HS-5 (cell line): ENCODE measurements around the gene ATP2C1.
"Not testable (repeated sequence)": the region's sequence is repeated elsewhere in the genome, so short reads cannot be mapped to it uniquely, and the experiment has no call there.

Experiments
- DNase-seq: peaks from one replicate; pipeline ENCODE4 v3.0.0-alpha.2; 2012; ENCODE audit warnings: low read depth

ATP2C1 gene

DNA sequence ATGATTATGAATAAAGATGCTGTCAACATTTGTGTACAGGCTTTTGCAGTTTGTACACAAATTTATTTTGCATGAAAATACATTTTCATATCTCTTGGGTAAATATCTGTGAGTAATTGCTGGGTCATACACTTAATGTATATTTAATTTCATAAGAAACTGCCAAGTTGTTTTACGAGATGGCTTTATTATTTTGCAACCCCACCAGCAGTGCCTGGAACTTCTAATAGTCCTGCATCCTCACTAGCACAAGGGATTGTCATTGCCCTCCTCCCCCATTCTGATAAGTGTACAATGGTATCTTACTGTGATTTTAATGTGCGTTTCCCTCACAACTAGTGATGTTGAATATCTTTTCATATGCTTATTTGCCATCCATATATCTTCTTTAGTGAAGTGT is 87.6 kb downstream of the ATP2C1 start:
- DNase-seq, result no peak

DNA sequence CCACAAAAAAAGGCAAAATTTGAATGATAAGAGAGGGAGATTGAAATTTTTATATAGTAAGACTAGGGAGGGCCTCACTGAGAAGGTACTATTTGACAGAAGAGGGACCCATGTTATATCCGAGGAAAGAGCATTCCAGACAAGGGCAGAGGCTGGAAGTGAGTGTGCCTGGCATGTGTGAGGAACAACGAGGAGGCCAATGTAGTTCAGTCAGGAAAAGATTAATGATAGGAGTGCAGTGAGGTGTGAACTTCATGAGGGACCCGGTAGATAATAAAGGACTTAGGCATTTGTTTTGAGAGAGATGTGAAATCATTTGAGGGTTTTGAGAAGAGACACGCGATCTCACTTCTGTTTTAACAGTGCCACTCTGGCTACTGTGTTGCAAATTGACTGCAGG is 96.4 kb downstream of the ATP2C1 start:
- DNase-seq, result no peak

DNA sequence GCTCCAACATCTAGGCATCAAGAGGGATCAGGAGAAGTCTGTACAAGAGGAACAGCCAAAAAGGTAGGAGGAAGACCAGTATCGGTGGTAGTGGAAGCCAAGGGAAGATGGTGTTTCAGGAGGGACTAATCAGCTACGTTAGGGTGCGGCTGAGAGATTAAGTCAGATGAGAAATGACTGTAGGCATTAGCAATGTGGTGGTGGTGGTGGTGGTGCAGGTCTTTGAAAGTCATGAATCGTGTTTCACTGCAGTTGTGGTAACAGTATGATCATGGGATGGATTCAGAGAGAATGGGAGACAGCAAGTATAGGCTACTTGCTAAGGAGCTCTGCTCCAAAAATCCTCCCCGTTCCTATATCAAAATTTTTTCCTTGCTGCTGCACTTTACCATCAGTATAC is 97.2 kb downstream of the ATP2C1 start:
- no peak for DNase-seq

DNA sequence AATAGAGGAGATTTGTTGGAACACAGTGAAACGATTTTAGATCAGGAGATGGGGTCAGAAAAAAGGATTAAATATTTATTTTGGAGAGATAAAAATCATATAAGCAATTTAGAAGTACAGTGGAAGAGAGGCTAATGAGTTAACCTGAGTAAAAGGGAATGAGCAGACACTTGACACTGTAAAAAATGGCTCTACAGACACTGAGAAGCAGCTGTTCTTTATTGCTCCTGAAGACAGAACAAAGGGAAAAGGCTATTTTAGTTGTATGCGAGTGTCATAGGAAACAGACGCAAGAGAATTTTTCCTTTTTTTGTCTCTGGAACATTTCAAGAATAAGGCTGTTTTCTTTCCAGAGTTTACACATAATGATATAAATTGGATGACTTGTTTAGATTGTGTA is 98.5 kb downstream of the ATP2C1 start:
- DNase-seq, result no peak

DNA sequence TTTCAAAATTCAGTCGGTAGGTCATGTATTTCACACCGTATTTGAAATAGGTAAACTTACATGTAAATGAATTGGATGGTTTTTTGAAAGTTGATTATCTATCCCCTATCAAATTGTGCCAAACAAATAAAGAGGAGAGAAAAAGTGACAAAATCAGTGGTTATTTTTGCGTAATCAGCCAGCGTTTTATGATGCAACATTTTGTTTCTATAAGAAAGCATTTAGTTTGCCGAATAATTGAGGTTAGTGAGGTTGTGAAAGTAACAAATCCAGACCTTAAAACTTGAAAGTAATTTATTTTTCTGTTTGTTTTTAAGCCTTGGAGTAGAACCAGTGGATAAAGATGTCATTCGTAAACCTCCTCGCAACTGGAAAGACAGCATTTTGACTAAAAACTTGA is 103.4 kb downstream of the ATP2C1 start:
- DNase-seq, result no peak

GRCh38 chr3:131001071-131001470 is 107.2 kb downstream of the ATP2C1 start:
- DNase-seq, result no peak

GRCh38 chr3:131004603-131005002 is 110.7 kb downstream of the ATP2C1 start:
- no peak for DNase-seq

DNA sequence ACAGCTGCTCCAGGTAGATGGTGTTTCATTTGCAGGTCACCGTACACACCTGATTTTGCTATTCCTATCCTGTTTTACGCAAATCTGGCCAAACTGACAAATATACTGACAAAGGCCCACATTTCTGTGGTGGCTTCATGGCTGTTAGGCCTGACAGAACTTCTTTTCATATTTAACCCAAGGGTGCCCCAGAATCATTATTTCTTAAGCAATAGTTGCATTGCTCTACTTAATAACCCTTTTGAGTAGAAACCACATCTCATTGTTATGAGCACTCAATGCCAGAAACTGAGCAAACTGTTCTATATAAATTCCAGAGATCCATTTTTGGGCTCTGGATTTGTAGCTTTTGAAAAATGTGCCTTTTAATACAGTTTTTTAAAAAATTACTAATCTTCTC is 113.4 kb downstream of the ATP2C1 start:
- no peak for DNase-seq

DNA sequence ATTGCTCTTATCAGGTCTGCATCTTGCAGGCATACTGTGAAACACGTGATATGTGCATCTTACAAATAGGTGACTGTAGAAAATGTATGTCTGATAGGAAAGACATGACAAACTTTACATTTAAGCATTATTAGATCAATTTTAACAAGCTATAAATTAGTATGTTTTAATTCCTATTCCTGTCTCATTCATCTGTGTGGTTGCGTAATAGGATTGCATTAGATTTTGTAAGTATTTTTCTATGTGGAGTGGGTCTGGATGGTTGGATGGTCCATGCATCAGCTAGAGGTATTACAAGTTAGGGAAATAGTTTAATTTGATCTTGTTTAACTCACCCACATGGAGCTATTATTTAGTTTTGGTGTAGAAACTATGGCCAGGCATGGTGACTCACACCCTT is 113.9 kb downstream of the ATP2C1 start:
- no peak for DNase-seq

GRCh38 chr3:131008326-131008725 is 114.4 kb downstream of the ATP2C1 start:
- DNase-seq, result no peak

- no peak for DNase-seq
These were observed 115.8 kb downstream of the ATP2C1 start for GRCh38 chr3:131009698-131010097.

GRCh38 chr3:131018970-131019369 is 125.1 kb downstream of the ATP2C1 start:
- DNase-seq, result no peak

DNA sequence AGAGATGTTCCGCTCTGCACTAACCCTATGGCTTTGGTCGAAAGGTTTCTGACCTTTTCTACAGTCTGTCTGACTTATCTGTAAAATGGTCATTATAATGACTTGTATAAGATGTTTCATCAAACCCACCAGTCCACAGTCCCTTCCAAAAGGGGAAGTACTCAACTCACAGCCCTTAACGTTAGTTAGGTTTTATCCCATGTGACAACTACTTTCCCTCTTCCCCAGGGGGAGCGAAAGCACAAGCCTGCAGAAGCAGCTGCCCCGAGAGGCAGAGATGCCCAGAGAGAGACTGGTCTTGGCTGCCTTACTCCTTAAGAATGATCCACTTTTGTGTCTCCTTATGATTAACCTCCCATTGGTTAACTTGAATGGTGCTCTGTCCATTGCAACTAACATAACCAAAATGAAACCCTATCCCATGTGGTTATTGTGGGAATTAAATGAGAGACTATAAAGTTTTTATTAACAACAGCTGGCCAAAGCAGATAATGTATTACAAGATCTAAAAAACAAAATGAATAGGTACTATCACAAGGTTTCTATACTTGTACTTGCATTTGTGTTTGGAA is 126.3 kb downstream of the ATP2C1 start:
- DNase-seq, result no peak

- no peak for DNase-seq
These were observed 131.7 kb downstream of the ATP2C1 start for GRCh38 chr3:131025539-131025938.

GRCh38 chr3:131026321-131027151 is 132.7 kb downstream of the ATP2C1 start, which contains the start of the genes ASTE1 and NEK11:
ASTE1 (minus strand) TSS chr3:131026825; CDS start chr3:131025306, 1,519 bp downstream.
NEK11 (plus strand) TSS chr3:131026877; CDS start chr3:131029709, 2,832 bp downstream.
- peak; percentile 60 for DNase-seq

DNA sequence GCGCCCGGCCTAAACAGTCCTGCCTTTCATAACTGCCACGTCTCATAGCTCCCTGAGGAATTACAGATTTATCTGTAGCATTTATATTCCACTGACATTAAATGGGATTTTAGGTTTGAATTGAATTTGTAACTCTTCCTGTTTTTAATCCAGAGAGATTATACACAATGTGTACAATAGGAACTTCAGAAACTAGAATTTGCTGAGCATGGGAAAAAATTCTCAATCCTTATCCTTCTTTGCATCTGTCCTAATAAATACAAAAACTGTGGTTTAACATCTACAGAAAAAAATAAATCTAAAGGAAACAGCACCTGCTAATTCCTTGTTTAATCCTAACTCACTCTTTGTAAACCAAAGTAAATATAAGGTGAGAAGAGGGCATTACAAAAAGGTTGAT is 135.0 kb downstream of the ATP2C1 start:
- DNase-seq, result no peak

GRCh38 chr3:131031660-131032059 is 137.8 kb downstream of the ATP2C1 start:
- no peak for DNase-seq

DNA sequence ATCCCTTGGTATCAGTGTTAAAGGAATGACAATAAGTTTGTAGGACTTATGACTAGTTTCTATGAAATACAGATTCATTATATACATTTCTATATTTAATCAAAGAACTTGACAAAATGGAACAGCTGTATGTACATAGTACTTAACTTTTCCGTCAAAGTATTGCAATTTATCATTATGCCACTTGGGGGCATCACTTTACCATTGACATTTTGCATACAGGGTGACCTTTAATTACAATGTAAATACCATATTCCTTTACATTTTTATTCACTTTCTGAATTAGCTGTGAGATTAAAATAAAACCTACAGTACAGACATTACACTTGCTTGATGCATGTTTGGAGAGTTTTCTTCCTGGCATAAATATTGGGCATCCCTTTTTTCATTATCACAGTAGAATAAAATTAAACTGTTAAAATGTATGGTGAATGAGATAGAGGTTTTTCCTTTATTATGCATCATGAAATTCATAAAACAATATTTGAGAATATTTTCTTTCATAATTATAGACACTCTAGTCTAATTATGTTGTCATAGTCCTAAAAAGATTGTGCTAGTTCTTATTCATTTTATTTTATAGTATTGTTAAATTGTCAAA is 139.7 kb downstream of the ATP2C1 start:
- DNase-seq, result peak; percentile 37

DNA sequence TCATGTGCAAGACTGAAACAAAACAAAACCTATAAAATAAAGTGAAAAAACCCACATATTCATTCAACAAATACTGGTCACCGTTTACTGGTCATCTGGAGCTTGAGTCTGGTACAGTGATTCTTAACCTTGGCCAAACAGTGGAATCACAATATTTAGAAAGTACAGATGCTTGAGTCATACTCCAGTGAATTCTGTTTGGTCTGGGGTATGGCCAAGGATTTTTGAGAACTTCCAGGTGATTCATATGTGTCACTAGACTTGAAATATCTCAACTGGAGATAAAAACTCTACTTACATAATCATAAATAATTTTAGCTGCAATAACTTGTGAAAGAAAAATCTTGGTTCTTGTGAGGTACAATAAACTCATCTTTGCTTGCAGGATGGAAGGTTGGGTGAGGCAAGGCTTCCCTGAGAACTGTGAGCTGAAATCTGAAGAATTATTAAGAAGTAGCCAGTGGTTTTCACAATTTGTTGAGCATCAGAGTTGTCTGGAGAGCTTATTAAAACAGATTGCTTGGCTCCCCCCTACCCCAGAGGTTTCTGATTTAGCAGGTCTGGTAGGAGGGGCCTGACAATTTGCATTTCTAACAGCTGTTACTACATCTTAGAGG is 142.4 kb downstream of the ATP2C1 start:
- peak; percentile 55 for DNase-seq

- DNase-seq, result no peak
These were observed 143.1 kb downstream of the ATP2C1 start for GRCh38 chr3:131036986-131037385.

GRCh38 chr3:131038326-131038725 is 144.4 kb downstream of the ATP2C1 start:
- DNase-seq, result no peak

DNA sequence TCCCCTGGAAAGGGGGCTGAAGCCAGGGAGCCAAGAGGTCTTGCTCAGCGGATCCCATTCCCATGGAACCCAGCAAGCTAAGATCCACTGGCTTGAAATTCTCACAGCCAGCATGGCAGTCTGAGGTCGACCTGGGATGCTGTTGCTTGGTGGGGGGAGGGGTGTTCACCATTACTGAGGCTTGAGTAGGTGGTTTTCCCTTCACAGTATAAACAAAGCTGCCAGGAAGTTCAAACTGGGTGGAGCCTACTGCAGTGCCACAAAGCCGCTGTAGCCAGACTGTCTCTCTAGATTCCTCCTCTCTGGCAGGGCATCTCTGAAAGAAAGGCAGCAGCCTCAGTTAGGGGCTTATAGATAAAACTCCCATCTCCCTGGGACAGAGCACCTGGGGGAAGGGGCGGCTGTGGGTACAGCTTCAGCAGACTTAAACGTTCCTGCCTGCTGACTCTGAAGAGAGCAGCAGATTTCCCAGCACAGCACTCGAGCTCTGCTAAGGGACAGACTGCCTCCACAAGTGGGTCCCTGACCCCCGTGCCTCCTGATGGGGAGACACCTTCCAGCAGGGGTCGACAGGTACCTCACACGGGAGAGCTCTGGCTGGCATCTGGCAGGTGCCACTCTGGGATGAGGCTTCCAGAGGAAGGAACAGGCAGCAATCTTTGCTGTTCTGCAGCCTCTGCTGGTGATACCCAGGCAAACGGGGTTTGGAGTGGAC is 148.5 kb downstream of the ATP2C1 start:
- DNase-seq, result not testable (repeated sequence)
